SK-N-SH treated with all-trans-retinoic acid at 6 μM for 48 hours (cell line): ENCODE measurements around the gene ZNF511.

ENCODE experiments used
- ATAC-seq: fragments of 200-7000 bp; cut with Tn5 transposase; 3 replicates; pipeline ENCODE4 v1.9.1; 2020; ENCODE audit warnings: mild to moderate bottlenecking, moderate library complexity
- ARNTL ChIP-seq: fragments of 450-650 bp; formaldehyde crosslinking; IDR thresholded peaks from 2 replicates; pipeline ENCODE4 v1.5.0; 2020; ENCODE audit warnings: low read depth, mild to moderate bottlenecking, moderate library complexity, borderline replicate concordance
- BACH2 ChIP-seq: fragments of 250-450 bp; sonication (Bioruptor Pico); IDR thresholded peaks from 2 replicates; pipeline ENCODE4 v1.9.0; 2021; ENCODE audit warnings: mild to moderate bottlenecking, borderline replicate concordance
- CSDC2 ChIP-seq: fragments of 250-450 bp; sonication (Bioruptor Pico); IDR thresholded peaks from 2 replicates; pipeline ENCODE4 v1.5.0; 2020; ENCODE audit warnings: mild to moderate bottlenecking, moderate library complexity
- ESRRG ChIP-seq: fragments of 250-450 bp; sonication (Bioruptor Pico); IDR thresholded peaks from 2 replicates; pipeline ENCODE4 v1.6.1; 2021; ENCODE audit warnings: mild to moderate bottlenecking
- GLIS3 ChIP-seq: fragments of 250-450 bp; sonication (Bioruptor Pico); IDR thresholded peaks from 2 replicates; pipeline ENCODE4 v1.5.0; 2020; ENCODE audit warnings: mild to moderate bottlenecking, moderate library complexity
- ISL1 ChIP-seq: fragments of 250-450 bp; sonication (Bioruptor Pico); IDR thresholded peaks from 2 replicates; pipeline ENCODE4 v2.1.2; 2022; ENCODE audit warnings: mild to moderate bottlenecking, moderate library complexity
- OSR1 ChIP-seq: fragments of 250-450 bp; sonication (Bioruptor Pico); IDR thresholded peaks from 2 replicates; pipeline ENCODE4 v1.8.0; 2022; ENCODE audit warnings: moderate library complexity, mild to moderate bottlenecking, inconsistent platforms
- RARB ChIP-seq: fragments of 250-450 bp; sonication (Bioruptor Pico); IDR thresholded peaks from 2 replicates; pipeline ENCODE4 v1.8.0; 2021; ENCODE audit warnings: mild to moderate bottlenecking, moderate library complexity
- SNAI2 ChIP-seq: fragments of 250-450 bp; sonication (Bioruptor Pico); IDR thresholded peaks from 2 replicates; pipeline ENCODE4 v1.5.0; 2020; ENCODE audit warnings: mild to moderate bottlenecking, moderate library complexity
- TCF4 ChIP-seq: fragments of 250-450 bp; sonication (Bioruptor Pico); IDR thresholded peaks from 2 replicates; pipeline ENCODE4 v1.8.0; 2021; ENCODE audit warnings: mild to moderate bottlenecking, moderate library complexity, borderline replicate concordance
- TOX ChIP-seq: fragments of 250-450 bp; sonication (Bioruptor Pico); IDR thresholded peaks from 2 replicates; pipeline ENCODE4 v1.8.0; 2021; ENCODE audit warnings: mild to moderate bottlenecking, moderate library complexity, borderline replicate concordance
- ZFP30 ChIP-seq: fragments of 450-650 bp; formaldehyde crosslinking; IDR thresholded peaks from 2 replicates; pipeline ENCODE4 v1.5.0; 2022; ENCODE audit warnings: mild to moderate bottlenecking, moderate library complexity
- ZNF565 ChIP-seq: fragments of 450-650 bp; formaldehyde crosslinking; conservative IDR thresholded peaks from 2 replicates; pipeline ENCODE4 v1.5.0; 2020; ENCODE audit warnings: low read depth, mild to moderate bottlenecking, moderate library complexity
- ZNF70 ChIP-seq: fragments of 450-650 bp; formaldehyde crosslinking; IDR thresholded peaks from 2 replicates; pipeline ENCODE4 v1.5.0; 2020; ENCODE audit warnings: mild to moderate bottlenecking, moderate library complexity
- ZNF8 ChIP-seq: fragments of 450-650 bp; formaldehyde crosslinking; IDR thresholded peaks from 2 replicates; pipeline ENCODE4 v1.5.0; 2020; ENCODE audit warnings: mild to moderate bottlenecking, moderate library complexity
- TF ChIP-seq, protein P1 (sequence below): fragments of 250-450 bp; sonication (Bioruptor Pico); IDR thresholded peaks from 2 replicates; pipeline ENCODE4 v1.5.1; 2021; ENCODE audit warnings: mild to moderate bottlenecking, moderate library complexity
- TF ChIP-seq, protein P2 (sequence below): fragments of 250-450 bp; sonication (Bioruptor Pico); IDR thresholded peaks from 2 replicates; pipeline ENCODE4 v1.5.1; 2020; ENCODE audit warnings: low read depth, mild to moderate bottlenecking, moderate library complexity
- TF ChIP-seq, protein P3 (sequence below): fragments of 250-450 bp; sonication (Bioruptor Pico); IDR thresholded peaks from 2 replicates; pipeline ENCODE4 v1.8.0; 2021; ENCODE audit warnings: low read depth, mild to moderate bottlenecking, moderate library complexity, borderline replicate concordance

ZNF511 gene

DNA sequence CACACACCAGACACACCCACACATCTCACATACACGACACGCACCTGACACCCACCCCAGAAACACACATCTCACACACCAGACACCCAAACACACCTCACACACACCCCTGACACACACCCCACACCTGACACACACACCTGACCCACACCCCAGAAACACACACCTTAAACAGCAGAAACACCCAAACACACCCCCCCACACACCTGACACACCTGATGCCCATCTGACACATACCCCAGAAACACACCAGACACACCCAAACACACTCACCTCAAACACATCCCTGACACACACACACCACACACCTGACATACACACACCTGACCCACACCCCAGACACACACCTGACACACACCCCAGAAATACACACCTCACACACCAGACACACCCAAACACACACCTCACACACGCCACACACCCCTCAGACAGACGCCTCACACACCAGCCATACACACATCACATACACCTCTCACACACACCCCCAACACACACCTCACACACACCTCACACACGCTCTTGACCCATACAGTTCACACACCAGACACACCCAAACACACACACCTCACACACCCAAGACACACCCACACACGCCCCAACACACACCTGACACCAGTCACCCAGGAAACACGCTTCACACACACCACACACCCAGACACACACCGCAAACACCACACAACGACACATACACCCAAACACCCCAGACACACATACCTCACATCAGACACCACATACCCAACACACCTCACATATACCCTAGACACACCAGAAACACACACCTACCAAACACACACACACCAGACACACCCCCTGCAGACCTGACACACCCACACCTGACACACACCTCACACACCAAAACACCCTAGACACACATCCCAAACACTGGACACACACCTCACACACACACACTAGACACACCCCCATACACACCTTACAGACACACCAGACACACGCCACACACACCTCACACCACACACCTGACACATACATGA is 29.7 kb downstream of the ZNF511 start:
- TF ChIP-seq ESRRG (CRISPR knock-in tag) = no peak
- TF ChIP-seq, protein P1, sequence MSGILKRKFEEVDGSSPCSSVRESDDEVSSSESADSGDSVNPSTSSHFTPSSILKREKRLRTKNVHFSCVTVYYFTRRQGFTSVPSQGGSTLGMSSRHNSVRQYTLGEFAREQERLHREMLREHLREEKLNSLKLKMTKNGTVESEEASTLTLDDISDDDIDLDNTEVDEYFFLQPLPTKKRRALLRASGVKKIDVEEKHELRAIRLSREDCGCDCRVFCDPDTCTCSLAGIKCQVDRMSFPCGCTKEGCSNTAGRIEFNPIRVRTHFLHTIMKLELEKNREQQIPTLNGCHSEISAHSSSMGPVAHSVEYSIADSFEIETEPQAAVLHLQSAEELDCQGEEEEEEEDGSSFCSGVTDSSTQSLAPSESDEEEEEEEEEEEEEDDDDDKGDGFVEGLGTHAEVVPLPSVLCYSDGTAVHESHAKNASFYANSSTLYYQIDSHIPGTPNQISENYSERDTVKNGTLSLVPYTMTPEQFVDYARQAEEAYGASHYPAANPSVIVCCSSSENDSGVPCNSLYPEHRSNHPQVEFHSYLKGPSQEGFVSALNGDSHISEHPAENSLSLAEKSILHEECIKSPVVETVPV (CRISPR knock-in tag) = no peak
- no peak for TF ChIP-seq TOX
- no peak for ATAC-seq

DNA sequence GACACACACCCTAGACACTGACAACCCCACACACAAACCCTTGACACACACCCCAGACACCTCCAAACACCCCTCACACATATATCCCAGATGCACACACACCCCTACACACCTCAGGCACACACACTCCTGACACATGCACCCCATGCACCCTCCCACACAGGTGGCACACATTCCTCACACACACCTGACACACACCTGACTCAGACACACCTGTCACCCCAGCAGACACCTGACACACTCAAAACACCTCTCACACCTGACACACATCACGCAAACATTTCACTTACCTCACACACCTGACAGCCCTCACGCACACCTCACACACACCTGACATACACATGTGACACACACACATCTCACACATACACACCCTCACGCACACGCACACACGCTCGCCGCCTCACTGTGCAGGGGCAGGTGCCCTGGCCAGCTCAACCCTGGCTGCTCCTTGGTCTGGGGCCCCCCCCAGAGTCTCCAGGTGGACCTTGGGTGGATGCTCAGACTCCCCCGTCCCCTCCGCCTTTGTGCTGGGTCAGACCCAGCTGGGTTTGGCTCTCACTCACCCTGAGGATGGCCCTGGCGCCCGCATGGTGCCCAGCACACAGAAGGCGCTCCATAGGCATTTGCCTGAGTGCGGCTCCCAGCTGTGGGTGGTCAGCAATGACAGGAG is 31.1 kb downstream of the ZNF511 start:
- no peak for ATAC-seq

DNA sequence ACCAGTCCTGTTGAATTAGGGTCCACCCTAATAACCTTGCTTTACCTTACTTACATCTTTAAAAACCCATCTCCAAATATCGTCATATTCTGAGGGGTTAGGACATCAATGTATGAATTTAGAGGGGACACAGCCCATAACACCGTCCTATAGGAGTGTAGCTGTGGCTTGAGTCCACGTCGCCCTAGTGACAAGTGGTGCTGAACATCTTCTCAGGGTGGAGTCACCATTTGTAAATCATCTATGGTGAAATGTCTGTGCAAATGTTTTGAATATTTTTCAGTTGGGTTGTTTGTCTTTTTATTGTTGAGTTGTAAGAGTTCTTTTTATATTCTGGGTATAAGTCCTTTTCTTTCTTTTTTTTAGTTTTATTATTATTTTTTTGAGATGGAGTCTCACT is 33.3 kb downstream of the ZNF511 start:
- ATAC-seq = no peak
- TF ChIP-seq SNAI2 (no peak), TOX (no peak), ZNF70 (CRISPR knock-in tag) (no peak), ISL1 (CRISPR knock-in tag) (no peak), TCF4 (no peak), CSDC2 (CRISPR knock-in tag) (no peak)
- TF ChIP-seq, protein P1 (CRISPR knock-in tag) = no peak
- TF ChIP-seq, protein P2, sequence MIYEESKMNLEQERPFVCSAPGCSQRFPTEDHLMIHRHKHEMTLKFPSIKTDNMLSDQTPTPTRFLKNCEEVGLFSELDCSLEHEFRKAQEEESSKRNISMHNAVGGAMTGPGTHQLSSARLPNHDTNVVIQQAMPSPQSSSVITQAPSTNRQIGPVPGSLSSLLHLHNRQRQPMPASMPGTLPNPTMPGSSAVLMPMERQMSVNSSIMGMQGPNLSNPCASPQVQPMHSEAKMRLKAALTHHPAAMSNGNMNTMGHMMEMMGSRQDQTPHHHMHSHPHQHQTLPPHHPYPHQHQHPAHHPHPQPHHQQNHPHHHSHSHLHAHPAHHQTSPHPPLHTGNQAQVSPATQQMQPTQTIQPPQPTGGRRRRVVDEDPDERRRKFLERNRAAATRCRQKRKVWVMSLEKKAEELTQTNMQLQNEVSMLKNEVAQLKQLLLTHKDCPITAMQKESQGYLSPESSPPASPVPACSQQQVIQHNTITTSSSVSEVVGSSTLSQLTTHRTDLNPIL (CRISPR knock-in tag) = no peak

More for the DNA sequence above, 31.1 kb downstream of the ZNF511 start:
- TF ChIP-seq CSDC2 (CRISPR knock-in tag) (no peak), ZNF565 (no peak), TCF4 (no peak)

DNA sequence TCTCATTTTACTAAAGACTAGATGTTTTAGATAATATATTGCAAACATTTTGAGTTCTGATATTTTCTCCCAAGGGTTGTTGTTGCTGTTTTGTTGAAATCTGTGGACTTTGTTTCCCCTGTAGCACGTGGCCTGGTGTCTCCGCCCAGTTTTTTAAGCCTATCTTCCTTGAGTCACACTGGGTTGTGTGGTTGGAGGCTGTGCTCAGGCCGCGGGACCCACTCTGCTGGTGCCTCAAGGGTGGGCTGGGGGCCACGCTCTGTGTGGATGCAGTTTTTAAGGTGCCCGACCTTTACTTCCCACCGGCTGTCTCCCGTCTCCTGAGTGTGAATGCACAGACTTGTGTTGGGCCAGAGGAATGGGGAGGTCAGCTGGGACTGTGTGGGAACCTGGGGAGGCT is 34.2 kb downstream of the ZNF511 start:
- no peak; the same call in 2 of the 3 replicates for ATAC-seq
- TF ChIP-seq, protein P1 (CRISPR knock-in tag) = no peak
- no peak for TF ChIP-seq TOX
- TF ChIP-seq, protein P3, sequence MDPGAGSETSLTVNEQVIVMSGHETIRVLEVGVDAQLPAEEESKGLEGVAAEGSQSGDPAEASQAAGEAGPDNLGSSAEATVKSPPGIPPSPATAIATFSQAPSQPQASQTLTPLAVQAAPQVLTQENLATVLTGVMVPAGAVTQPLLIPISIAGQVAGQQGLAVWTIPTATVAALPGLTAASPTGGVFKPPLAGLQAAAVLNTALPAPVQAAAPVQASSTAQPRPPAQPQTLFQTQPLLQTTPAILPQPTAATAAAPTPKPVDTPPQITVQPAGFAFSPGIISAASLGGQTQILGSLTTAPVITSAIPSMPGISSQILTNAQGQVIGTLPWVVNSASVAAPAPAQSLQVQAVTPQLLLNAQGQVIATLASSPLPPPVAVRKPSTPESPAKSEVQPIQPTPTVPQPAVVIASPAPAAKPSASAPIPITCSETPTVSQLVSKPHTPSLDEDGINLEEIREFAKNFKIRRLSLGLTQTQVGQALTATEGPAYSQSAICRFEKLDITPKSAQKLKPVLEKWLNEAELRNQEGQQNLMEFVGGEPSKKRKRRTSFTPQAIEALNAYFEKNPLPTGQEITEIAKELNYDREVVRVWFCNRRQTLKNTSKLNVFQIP (CRISPR knock-in tag) = no peak
- no peak for TF ChIP-seq ZNF8
- TF ChIP-seq RARB (CRISPR knock-in tag) = no peak
- no peak for TF ChIP-seq ZFP30
- TF ChIP-seq ISL1 (CRISPR knock-in tag) = no peak

DNA sequence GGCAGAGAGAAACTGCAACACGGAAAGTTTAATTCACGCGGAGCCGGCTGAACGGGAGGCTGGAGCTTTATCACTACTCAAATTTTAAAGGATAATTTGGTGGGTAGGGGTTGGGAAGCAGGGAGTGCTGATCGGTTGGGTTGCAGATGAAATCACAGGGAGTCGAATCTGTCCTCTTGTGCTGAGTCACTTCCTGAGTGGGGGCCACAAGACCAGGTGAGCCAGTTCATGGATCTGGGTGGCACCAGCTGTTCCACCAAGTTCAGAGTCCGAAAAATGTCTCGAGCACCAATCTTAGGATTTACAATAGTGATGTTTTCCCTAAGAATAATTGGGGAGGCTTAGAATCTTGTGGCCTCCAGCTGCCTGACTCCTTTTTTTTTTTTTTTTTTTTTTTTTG is 34.8 kb downstream of the ZNF511 start:
- TF ChIP-seq BACH2 (CRISPR knock-in tag) (no peak), OSR1 (CRISPR knock-in tag) (no peak), TCF4 (no peak), GLIS3 (CRISPR knock-in tag) (no peak), ARNTL (CRISPR knock-in tag) (no peak), SNAI2 (no peak)
- no peak for ATAC-seq
